WTC11 (cell line): Measurements from ENCODE around the gene RCAN2. TPM values are rescaled to one million over a fixed set of nuclear protein-coding genes. Genes with fewer than 3 reads are reported as not detected.

Experiments used
- ATAC-seq: fragments of 200-7000 bp; cut with Tn5 transposase; 2 replicates; pipeline ENCODE4 v1.10.0; 2021; ENCODE audit warnings: mild to moderate bottlenecking, moderate library complexity
- CTCF ChIA-PET: fragments of 300-600 bp; sonication (Branson Sonifier 250); formaldehyde crosslinking; loops from one replicate; lab custom pipeline; 2021; ENCODE audit warnings: antibody characterized with exemption; lab: Charles Lee
- POLR2A ChIA-PET: fragments of 350-600 bp; sonication (Branson Sonifier 250); formaldehyde crosslinking; loops from one replicate; lab custom pipeline; 2021; ENCODE audit warnings: antibody characterized with exemption; lab: Charles Lee
- DNase-seq: peaks from one replicate; pipeline ENCODE4 v3.0.0; 2021; ENCODE audit warnings: low spot score
- H3K27ac Mint-ChIP-seq: 2 replicates; pipeline ENCODE4 v1.8.0; 2021; ENCODE audit warnings: mixed read lengths
- H3K27me3 Mint-ChIP-seq: 2 replicates; pipeline ENCODE4 v1.8.0; 2021; ENCODE audit warnings: low read depth, mild to moderate bottlenecking, moderate library complexity, mixed read lengths
- H3K36me3 Mint-ChIP-seq: 2 replicates; pipeline ENCODE4 v1.8.0; 2021; ENCODE audit warnings: mixed read lengths
- H3K4me1 Mint-ChIP-seq: 2 replicates; pipeline ENCODE4 v1.8.0; 2022; ENCODE audit warnings: mixed read lengths
- H3K4me3 Mint-ChIP-seq: 2 replicates; pipeline ENCODE4 v1.8.0; 2021; ENCODE audit warnings: mild to moderate bottlenecking, moderate library complexity, mixed read lengths
- H3K9me3 Mint-ChIP-seq: 2 replicates; pipeline ENCODE4 v1.8.0; 2021; ENCODE audit warnings: mixed read lengths
- AR ChIP-seq: fragments of 250-450 bp; sonication (Bioruptor Pico); IDR thresholded peaks from 2 replicates; pipeline ENCODE4 v1.9.0; 2021; ENCODE audit warnings: mild to moderate bottlenecking
- CBFB ChIP-seq: sonication (generic); formaldehyde crosslinking; IDR thresholded peaks from 2 replicates; pipeline ENCODE4 v1.8.1; 2022; ENCODE audit warnings: mild to moderate bottlenecking, low read depth, missing genetic modification reagents
- CREB1 ChIP-seq: sonication (generic); formaldehyde crosslinking; IDR thresholded peaks from 2 replicates; pipeline ENCODE4 v1.8.0; 2023; ENCODE audit warnings: mild to moderate bottlenecking, missing genetic modification reagents
- ELF4 ChIP-seq: sonication (generic); formaldehyde crosslinking; IDR thresholded peaks from 2 replicates; pipeline ENCODE4 v1.8.1; 2022; ENCODE audit warnings: low read depth, mild to moderate bottlenecking, moderate library complexity, missing genetic modification reagents
- EMX1 ChIP-seq: fragments of 250-450 bp; sonication (Bioruptor Pico); IDR thresholded peaks from 2 replicates; pipeline ENCODE4 v1.8.0; 2021; ENCODE audit warnings: mild to moderate bottlenecking
- ETV6 ChIP-seq: sonication (generic); formaldehyde crosslinking; IDR thresholded peaks from 2 replicates; pipeline ENCODE4 v1.8.1; 2022; ENCODE audit warnings: mild to moderate bottlenecking, missing genetic modification reagents
- FOXK1 ChIP-seq: sonication (generic); formaldehyde crosslinking; IDR thresholded peaks from 2 replicates; pipeline ENCODE4 v1.8.0; 2022; ENCODE audit warnings: mild to moderate bottlenecking, moderate library complexity, missing genetic modification reagents
- FOXP1 ChIP-seq: sonication (generic); formaldehyde crosslinking; IDR thresholded peaks from 2 replicates; pipeline ENCODE4 v1.8.0; 2022; ENCODE audit warnings: missing genetic modification reagents, mild to moderate bottlenecking, moderate library complexity, borderline replicate concordance
- JAZF1 ChIP-seq: fragments of 250-450 bp; sonication (Bioruptor Pico); IDR thresholded peaks from 2 replicates; pipeline ENCODE4 v1.9.0; 2021; ENCODE audit warnings: moderate library complexity, mild to moderate bottlenecking, inconsistent platforms
- MXD4 ChIP-seq: fragments of 250-450 bp; sonication (Bioruptor Pico); IDR thresholded peaks from 2 replicates; pipeline ENCODE4 v1.8.0; 2021; ENCODE audit warnings: mild to moderate bottlenecking, moderate library complexity, borderline replicate concordance
- MYBL2 ChIP-seq: sonication (generic); formaldehyde crosslinking; IDR thresholded peaks from 2 replicates; pipeline ENCODE4 v1.8.1; 2023; ENCODE audit warnings: mild to moderate bottlenecking, moderate library complexity, missing genetic modification reagents
- NR1H2 ChIP-seq: sonication (generic); formaldehyde crosslinking; IDR thresholded peaks from 2 replicates; pipeline ENCODE4 v1.9.0; 2021; ENCODE audit warnings: mild to moderate bottlenecking, moderate library complexity, missing genetic modification reagents
- NR3C1 ChIP-seq: sonication (generic); formaldehyde crosslinking; conservative IDR thresholded peaks from 2 replicates; pipeline ENCODE4 v1.8.1; 2023; ENCODE audit warnings: low read depth, mild to moderate bottlenecking, missing genetic modification reagents
- PRRX2 ChIP-seq: fragments of 250-450 bp; sonication (Bioruptor Pico); IDR thresholded peaks from 2 replicates; pipeline ENCODE4 v1.8.0; 2021; ENCODE audit warnings: mild to moderate bottlenecking
- SMAD4 ChIP-seq: sonication (generic); formaldehyde crosslinking; IDR thresholded peaks from 2 replicates; pipeline ENCODE4 v1.8.0; 2022; ENCODE audit warnings: mild to moderate bottlenecking, missing genetic modification reagents
- TEAD1 ChIP-seq: sonication (generic); formaldehyde crosslinking; IDR thresholded peaks from 2 replicates; pipeline ENCODE4 v1.8.0; 2022; ENCODE audit warnings: mild to moderate bottlenecking, missing genetic modification reagents
- TP53 ChIP-seq: sonication (generic); formaldehyde crosslinking; IDR thresholded peaks from 2 replicates; pipeline ENCODE4 v1.8.1; 2023; ENCODE audit warnings: mild to moderate bottlenecking, missing genetic modification reagents
- ZNF121 ChIP-seq: sonication (generic); formaldehyde crosslinking; IDR thresholded peaks from 2 replicates; pipeline ENCODE4 v1.8.0; 2023; ENCODE audit warnings: missing genetic modification reagents
- ZNF138 ChIP-seq: sonication (generic); formaldehyde crosslinking; conservative IDR thresholded peaks from 2 replicates; pipeline ENCODE4 v1.8.1; 2022; ENCODE audit warnings: mild to moderate bottlenecking, moderate library complexity, missing genetic modification reagents
- ZNF232 ChIP-seq: sonication (generic); formaldehyde crosslinking; IDR thresholded peaks from 2 replicates; pipeline ENCODE4 v1.8.0; 2022; ENCODE audit warnings: mild to moderate bottlenecking, missing genetic modification reagents
- ZNF396 ChIP-seq: fragments of 250-450 bp; sonication (Bioruptor Pico); IDR thresholded peaks from 2 replicates; pipeline ENCODE4 v1.8.0; 2021; ENCODE audit warnings: mild to moderate bottlenecking, moderate library complexity, borderline replicate concordance
- ZNF671 ChIP-seq: fragments of 250-450 bp; sonication (Bioruptor Pico); IDR thresholded peaks from 2 replicates; pipeline ENCODE4 v1.8.0; 2021; ENCODE audit warnings: mild to moderate bottlenecking
- total RNA-seq: library from RNA; stranded (reverse); gene quantifications from 3 replicates; pipeline ENCODE4 v1.2.3, GENCODE V29; 2021
- TF ChIP-seq, protein P1 (sequence below): fragments of 250-450 bp; sonication (Bioruptor Pico); IDR thresholded peaks from 2 replicates; pipeline ENCODE4 v1.8.0; 2021; ENCODE audit warnings: mild to moderate bottlenecking
- TF ChIP-seq, protein P2 (sequence below): sonication (generic); formaldehyde crosslinking; IDR thresholded peaks from 2 replicates; pipeline ENCODE4 v1.8.0; 2023; ENCODE audit warnings: mild to moderate bottlenecking, missing genetic modification reagents
- TF ChIP-seq, protein P3 (sequence below): sonication (generic); formaldehyde crosslinking; IDR thresholded peaks from 2 replicates; pipeline ENCODE4 v1.8.1; 2023; ENCODE audit warnings: mild to moderate bottlenecking, missing genetic modification reagents, moderate library complexity
- TF ChIP-seq, protein P4 (sequence below): fragments of 250-450 bp; sonication (Bioruptor Pico); IDR thresholded peaks from 2 replicates; pipeline ENCODE4 v2.1.2; 2022; ENCODE audit warnings: mild to moderate bottlenecking, moderate library complexity
- TF ChIP-seq, protein P5 (sequence below): sonication (generic); formaldehyde crosslinking; IDR thresholded peaks from 2 replicates; pipeline ENCODE4 v1.8.1; 2022; ENCODE audit warnings: low read depth, missing genetic modification reagents, borderline replicate concordance

The RCAN2 gene
- total RNA-seq, 1 experiment from 2014 or later: 3.9 TPM

- ChIA-PET CTCF (no interaction called here), POLR2A (no interaction called here)
- no peaks in the 10 kb centered on the region for H3K4me1 Mint-ChIP-seq
- no peaks in the 10 kb centered on the region for H3K27me3 Mint-ChIP-seq
- no peak for ATAC-seq
- no peak for DNase-seq
- peaks cover 9% of the 10 kb centered on the region for H3K9me3 Mint-ChIP-seq
- TF ChIP-seq NR3C1 (no peak), ZNF121 (CRISPR knock-in tag) (no peak), ZNF232 (CRISPR knock-in tag) (no peak), FOXP1 (no peak), TEAD1 (CRISPR knock-in tag) (no peak), FOXK1 (CRISPR knock-in tag) (no peak), ZNF396 (CRISPR knock-in tag) (no peak), ZNF138 (CRISPR knock-in tag) (no peak)
- TF ChIP-seq, protein P1, sequence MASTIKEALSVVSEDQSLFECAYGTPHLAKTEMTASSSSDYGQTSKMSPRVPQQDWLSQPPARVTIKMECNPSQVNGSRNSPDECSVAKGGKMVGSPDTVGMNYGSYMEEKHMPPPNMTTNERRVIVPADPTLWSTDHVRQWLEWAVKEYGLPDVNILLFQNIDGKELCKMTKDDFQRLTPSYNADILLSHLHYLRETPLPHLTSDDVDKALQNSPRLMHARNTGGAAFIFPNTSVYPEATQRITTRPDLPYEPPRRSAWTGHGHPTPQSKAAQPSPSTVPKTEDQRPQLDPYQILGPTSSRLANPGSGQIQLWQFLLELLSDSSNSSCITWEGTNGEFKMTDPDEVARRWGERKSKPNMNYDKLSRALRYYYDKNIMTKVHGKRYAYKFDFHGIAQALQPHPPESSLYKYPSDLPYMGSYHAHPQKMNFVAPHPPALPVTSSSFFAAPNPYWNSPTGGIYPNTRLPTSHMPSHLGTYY (CRISPR knock-in tag): no peak
- H3K27ac Mint-ChIP-seq: no peak overlapping the region
- no peaks in the 10 kb centered on the region for H3K36me3 Mint-ChIP-seq
- no peak overlapping the region for H3K4me3 Mint-ChIP-seq
Observed at GRCh38 chr6:46393940-46394337, 97.3 kb downstream of the RCAN2 start.

DNA sequence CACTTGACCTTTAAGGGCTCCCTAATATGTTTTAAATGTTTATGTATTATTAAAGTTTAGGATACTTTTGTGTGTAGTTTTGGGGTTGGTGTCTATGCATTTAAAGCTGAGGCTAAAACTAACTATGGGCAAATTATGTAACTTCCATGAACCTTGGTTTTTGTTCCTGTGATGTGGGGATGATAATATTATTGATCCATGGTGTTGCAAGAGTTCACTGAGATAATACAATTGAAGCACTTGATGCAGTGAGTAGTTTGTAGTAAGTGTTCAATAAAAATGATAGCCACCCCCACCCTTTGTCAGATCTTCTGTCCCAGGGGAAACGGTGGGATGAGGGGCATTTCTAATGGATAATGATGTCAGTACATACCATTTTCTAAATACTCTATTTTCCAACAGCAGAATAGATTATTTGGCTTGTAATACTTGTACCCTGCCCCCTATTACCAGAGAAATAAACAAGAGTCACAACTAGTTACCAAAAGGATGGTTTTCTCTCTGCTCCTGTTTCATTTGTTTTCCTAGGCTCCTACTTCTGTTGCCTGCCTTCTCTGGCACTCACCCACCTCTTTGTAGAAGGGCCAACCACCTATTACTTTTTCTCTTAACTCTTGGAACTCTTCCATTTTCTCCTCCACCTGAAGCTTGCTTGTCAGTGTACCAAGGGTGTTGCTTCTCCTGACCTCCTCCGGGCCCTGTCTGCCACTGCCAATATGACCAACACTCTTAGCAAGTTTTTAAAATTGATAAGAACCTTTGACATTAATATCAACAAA, 97.9 kb downstream of the RCAN2 start:
- TF ChIP-seq PRRX2 (CRISPR knock-in tag) (no peak), EMX1 (CRISPR knock-in tag) (no peak), CBFB (CRISPR knock-in tag) (no peak), JAZF1 (no peak), TP53 (CRISPR knock-in tag) (no peak), MYBL2 (CRISPR knock-in tag) (no peak), MXD4 (no peak), ZNF121 (CRISPR knock-in tag) (no peak), ETV6 (CRISPR knock-in tag) (no peak), NR1H2 (CRISPR knock-in tag) (no peak), ELF4 (no peak), AR (no peak), CREB1 (no peak), ZNF138 (CRISPR knock-in tag) (no peak), SMAD4 (no peak), ZNF671 (no peak)
- TF ChIP-seq, protein P2, sequence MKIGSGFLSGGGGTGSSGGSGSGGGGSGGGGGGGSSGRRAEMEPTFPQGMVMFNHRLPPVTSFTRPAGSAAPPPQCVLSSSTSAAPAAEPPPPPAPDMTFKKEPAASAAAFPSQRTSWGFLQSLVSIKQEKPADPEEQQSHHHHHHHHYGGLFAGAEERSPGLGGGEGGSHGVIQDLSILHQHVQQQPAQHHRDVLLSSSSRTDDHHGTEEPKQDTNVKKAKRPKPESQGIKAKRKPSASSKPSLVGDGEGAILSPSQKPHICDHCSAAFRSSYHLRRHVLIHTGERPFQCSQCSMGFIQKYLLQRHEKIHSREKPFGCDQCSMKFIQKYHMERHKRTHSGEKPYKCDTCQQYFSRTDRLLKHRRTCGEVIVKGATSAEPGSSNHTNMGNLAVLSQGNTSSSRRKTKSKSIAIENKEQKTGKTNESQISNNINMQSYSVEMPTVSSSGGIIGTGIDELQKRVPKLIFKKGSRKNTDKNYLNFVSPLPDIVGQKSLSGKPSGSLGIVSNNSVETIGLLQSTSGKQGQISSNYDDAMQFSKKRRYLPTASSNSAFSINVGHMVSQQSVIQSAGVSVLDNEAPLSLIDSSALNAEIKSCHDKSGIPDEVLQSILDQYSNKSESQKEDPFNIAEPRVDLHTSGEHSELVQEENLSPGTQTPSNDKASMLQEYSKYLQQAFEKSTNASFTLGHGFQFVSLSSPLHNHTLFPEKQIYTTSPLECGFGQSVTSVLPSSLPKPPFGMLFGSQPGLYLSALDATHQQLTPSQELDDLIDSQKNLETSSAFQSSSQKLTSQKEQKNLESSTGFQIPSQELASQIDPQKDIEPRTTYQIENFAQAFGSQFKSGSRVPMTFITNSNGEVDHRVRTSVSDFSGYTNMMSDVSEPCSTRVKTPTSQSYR (CRISPR knock-in tag): no peak
- TF ChIP-seq, protein P3, sequence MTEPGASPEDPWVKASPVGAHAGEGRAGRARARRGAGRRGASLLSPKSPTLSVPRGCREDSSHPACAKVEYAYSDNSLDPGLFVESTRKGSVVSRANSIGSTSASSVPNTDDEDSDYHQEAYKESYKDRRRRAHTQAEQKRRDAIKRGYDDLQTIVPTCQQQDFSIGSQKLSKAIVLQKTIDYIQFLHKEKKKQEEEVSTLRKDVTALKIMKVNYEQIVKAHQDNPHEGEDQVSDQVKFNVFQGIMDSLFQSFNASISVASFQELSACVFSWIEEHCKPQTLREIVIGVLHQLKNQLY (CRISPR knock-in tag): no peak
- TF ChIP-seq, protein P4, sequence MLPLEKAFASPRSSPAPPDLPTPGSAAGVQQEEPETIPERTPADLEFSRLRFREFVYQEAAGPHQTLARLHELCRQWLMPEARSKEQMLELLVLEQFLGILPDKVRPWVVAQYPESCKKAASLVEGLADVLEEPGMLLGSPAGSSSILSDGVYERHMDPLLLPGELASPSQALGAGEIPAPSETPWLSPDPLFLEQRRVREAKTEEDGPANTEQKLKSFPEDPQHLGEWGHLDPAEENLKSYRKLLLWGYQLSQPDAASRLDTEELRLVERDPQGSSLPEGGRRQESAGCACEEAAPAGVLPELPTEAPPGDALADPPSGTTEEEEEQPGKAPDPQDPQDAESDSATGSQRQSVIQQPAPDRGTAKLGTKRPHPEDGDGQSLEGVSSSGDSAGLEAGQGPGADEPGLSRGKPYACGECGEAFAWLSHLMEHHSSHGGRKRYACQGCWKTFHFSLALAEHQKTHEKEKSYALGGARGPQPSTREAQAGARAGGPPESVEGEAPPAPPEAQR: no peak
- TF ChIP-seq, protein P5, sequence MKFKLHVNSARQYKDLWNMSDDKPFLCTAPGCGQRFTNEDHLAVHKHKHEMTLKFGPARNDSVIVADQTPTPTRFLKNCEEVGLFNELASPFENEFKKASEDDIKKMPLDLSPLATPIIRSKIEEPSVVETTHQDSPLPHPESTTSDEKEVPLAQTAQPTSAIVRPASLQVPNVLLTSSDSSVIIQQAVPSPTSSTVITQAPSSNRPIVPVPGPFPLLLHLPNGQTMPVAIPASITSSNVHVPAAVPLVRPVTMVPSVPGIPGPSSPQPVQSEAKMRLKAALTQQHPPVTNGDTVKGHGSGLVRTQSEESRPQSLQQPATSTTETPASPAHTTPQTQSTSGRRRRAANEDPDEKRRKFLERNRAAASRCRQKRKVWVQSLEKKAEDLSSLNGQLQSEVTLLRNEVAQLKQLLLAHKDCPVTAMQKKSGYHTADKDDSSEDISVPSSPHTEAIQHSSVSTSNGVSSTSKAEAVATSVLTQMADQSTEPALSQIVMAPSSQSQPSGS (CRISPR knock-in tag): no peak
- Mint-ChIP-seq H3K27ac (no peak overlapping the region), H3K36me3 (no peaks in the 10 kb centered on the region), H3K4me3 (no peak overlapping the region), H3K4me1 (no peaks in the 10 kb centered on the region), H3K27me3 (no peaks in the 10 kb centered on the region), H3K9me3 (peaks cover 9% of the 10 kb centered on the region)
- ATAC-seq (no peak), DNase-seq (no peak)
- ChIA-PET POLR2A (no interaction called here), CTCF (no interaction called here)
